ENCODE results near the gene ENPEP.
"Not testable (repeated sequence)": the region's sequence is repeated elsewhere in the genome, so short reads cannot be mapped to it uniquely, and the experiment has no call there.

GRCh38 chr4:110576696-110577095 lies 100.7 kb downstream of the ENPEP start:
- not testable (repeated sequence) for TF ChIP-seq EZH2 (IDR thresholded peaks at IDR 0.05; ENCODE audit: borderline replicate concordance); CTCF (IDR thresholded peaks at IDR 0.05; ENCODE audit: poor library complexity); EZH2phosphoT487 (IDR thresholded peaks at IDR 0.05; ENCODE audit: low read depth, severe bottlenecking, unreplicated experiment)

Measured in hepatocyte (in vitro differentiated cells).